ENCODE measurements around the gene ETV7.

The ETV7 gene

GRCh38 chr6:36328600-36328999 is 58.9 kb downstream of the ETV7 start:
- Histone ChIP-seq H3K4me1 (ENCODE audit: insufficient read depth, low read length) (no peaks in the 10 kb centered on the region), H4K20me1 (ENCODE audit: insufficient read depth, low read length) (0 out of 2 replicates have a peak, but pooled peaks cover 4% of the 10 kb centered on the region), H3K36me3 (ENCODE audit: insufficient read depth, low read length) (no peaks in the 10 kb centered on the region), H3K9me3 (ENCODE audit: insufficient read depth, low read length, severe bottlenecking) (no peaks in the 10 kb centered on the region), H3K27me3 (ENCODE audit: insufficient read depth, low read length, poor library complexity) (peaks cover 11% of the 10 kb centered on the region), H3K27ac (ENCODE audit: low read length) (no peak overlapping the region), H3K4me2 (ENCODE audit: insufficient read depth, low read length) (no peak overlapping the region), H3K4me3 (ENCODE audit: low read depth in 1 of 2, low read length in 2 of 2) (no peak overlapping the region), H2AFZ (ENCODE audit: low read depth, low read length) (no peak overlapping the region), H3K79me2 (ENCODE audit: insufficient read depth, low read length) (no peaks in the 10 kb centered on the region), H3K9ac (ENCODE audit: low read depth, low read length) (no peak overlapping the region)
- DNase-seq (no peak), ATAC-seq (ENCODE audit: insufficient read depth, low read depth) (no peak)
- TF ChIP-seq EZH2 (IDR thresholded peaks at IDR 0.05; ENCODE audit: borderline replicate concordance, low read depth, low read length, severe bottlenecking) (no peak), CTCF (IDR thresholded peaks at IDR 0.05; ENCODE audit: borderline replicate concordance, extremely low read depth, low read length, poor library complexity, severe bottlenecking) (no peak)

- Histone ChIP-seq H3K27me3 (ENCODE audit: insufficient read depth, low read length, poor library complexity) (peaks cover 11% of the 10 kb centered on the region), H3K4me2 (ENCODE audit: insufficient read depth, low read length) (no peak overlapping the region), H3K79me2 (ENCODE audit: insufficient read depth, low read length) (no peaks in the 10 kb centered on the region), H2AFZ (ENCODE audit: low read depth, low read length) (no peak overlapping the region), H4K20me1 (ENCODE audit: insufficient read depth, low read length) (0 out of 2 replicates have a peak, but pooled peaks cover 4% of the 10 kb centered on the region), H3K4me3 (ENCODE audit: low read depth in 1 of 2, low read length in 2 of 2) (no peak overlapping the region), H3K9ac (ENCODE audit: low read depth, low read length) (no peak overlapping the region), H3K4me1 (ENCODE audit: insufficient read depth, low read length) (no peaks in the 10 kb centered on the region), H3K9me3 (ENCODE audit: insufficient read depth, low read length, severe bottlenecking) (no peaks in the 10 kb centered on the region), H3K27ac (ENCODE audit: low read length) (no peak overlapping the region), H3K36me3 (ENCODE audit: insufficient read depth, low read length) (no peaks in the 10 kb centered on the region)
- TF ChIP-seq CTCF (IDR thresholded peaks at IDR 0.05; ENCODE audit: borderline replicate concordance, extremely low read depth, low read length, poor library complexity, severe bottlenecking) (no peak), EZH2 (IDR thresholded peaks at IDR 0.05; ENCODE audit: borderline replicate concordance, low read depth, low read length, severe bottlenecking) (no peak)
- ATAC-seq (ENCODE audit: insufficient read depth, low read depth), result no peak
- no peak for DNase-seq
Observed at GRCh38 chr6:36327919-36328236, 59.6 kb downstream of the ETV7 start.

DNA sequence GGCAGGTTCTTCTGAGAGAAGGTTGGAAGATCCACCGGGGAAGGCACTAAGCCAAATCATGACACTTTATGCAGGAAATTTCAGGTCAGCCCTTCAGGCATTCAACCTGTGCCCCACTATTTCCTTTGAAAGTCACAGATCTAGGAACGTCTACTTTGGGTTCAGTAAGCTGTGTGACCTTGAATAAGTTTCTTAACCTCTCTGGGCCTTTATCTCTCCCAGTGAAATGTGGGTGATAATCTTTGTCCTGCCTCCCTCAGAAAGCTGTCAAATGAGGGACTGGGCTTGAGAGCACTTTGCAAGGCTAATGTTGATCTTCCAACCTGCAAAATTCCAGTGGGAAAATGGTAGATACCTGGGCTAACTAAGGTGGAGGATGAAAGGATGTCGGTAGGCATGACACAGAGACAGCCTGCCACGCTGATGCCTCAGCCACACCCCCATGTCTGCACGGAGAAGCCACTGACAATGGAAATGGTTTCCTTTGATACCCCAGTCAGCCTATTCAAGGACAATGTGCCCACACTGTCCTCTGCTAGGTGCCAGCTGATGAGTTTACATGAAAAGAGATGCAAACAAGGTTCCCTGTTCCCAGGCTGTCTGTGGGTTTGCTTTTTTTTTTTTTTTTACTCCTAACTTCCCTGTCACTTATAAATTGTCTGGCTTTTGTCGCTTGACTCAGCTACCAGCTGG is 60.1 kb downstream of the ETV7 start:
- Histone ChIP-seq H4K20me1 (ENCODE audit: insufficient read depth, low read length) (peaks cover 7% of the 10 kb centered on the region; the same call in 1 of the 2 replicates), H3K27ac (ENCODE audit: low read length) (no peak overlapping the region), H3K4me2 (ENCODE audit: insufficient read depth, low read length) (no peak overlapping the region), H3K36me3 (ENCODE audit: insufficient read depth, low read length) (no peaks in the 10 kb centered on the region), H3K79me2 (ENCODE audit: insufficient read depth, low read length) (no peaks in the 10 kb centered on the region), H2AFZ (ENCODE audit: low read depth, low read length) (no peak overlapping the region), H3K27me3 (ENCODE audit: insufficient read depth, low read length, poor library complexity) (peaks cover 11% of the 10 kb centered on the region), H3K9me3 (ENCODE audit: insufficient read depth, low read length, severe bottlenecking) (no peaks in the 10 kb centered on the region), H3K4me1 (ENCODE audit: insufficient read depth, low read length) (no peaks in the 10 kb centered on the region), H3K9ac (ENCODE audit: low read depth, low read length) (no peak overlapping the region), H3K4me3 (ENCODE audit: low read depth in 1 of 2, low read length in 2 of 2) (no peak overlapping the region)
- no peak for ATAC-seq (ENCODE audit: insufficient read depth, low read depth)
- DNase-seq, result peak; percentile 9
- no peak for TF ChIP-seq CTCF (IDR thresholded peaks at IDR 0.05; ENCODE audit: borderline replicate concordance, extremely low read depth, low read length, poor library complexity, severe bottlenecking)

All from DND-41 (cell line).